A549 (cell line): ENCODE results near the gene LRRC46. TPM values are rescaled to one million over a fixed set of nuclear protein-coding genes. Genes with fewer than 3 reads are reported as not detected.

Source experiments
- ATAC-seq, 2 experiments: fragments of 200-7000 bp in 1 of 2; fragments of >200 bp in 1 of 2; cut with Nextera tagmentation in 1 of 2; cut with Tn5 transposase in 1 of 2; 3 replicates each; pipeline versions ENCODE4 v1.8.0 to v1.9.1; 2018 to 2020; ENCODE audit warnings: mild to moderate bottlenecking in 1 of 2, moderate library complexity in 1 of 2
- CTCF ChIA-PET: fragments of 300-600 bp; sonication (Branson Sonifier 250); formaldehyde crosslinking; extraction: SDS; loops from one replicate; lab custom pipeline; 2021; ENCODE audit warnings: antibody characterized with exemption, inconsistent platforms; lab: Yijun Ruan, JAX
- POLR2A ChIA-PET: fragments of 350-600 bp; formaldehyde crosslinking; extraction: SDS; loops from one replicate; lab custom pipeline; 2021; ENCODE audit warnings: antibody characterized with exemption, inconsistent platforms; lab: Yijun Ruan, JAX
- DNase-seq, 2 experiments: peaks; one replicate each; pipeline versions ENCODE4 v3.0.0 to v3.0.0-alpha.2; 2011 to 2016; ENCODE audit warnings: low read depth in 1 of 2, low spot score in 1 of 2
- FAIRE-seq: peaks from 2 replicates; lab custom pipeline; 2011; peaks lifted over from hg19 to GRCh38; lab: Jason Lieb, UNC
- H3K27ac ChIP-seq, 2 experiments: fragments of >200 bp; sonication (Bioruptor Twin); formaldehyde crosslinking; 3 replicates each; pipeline ENCODE4 v1.5.1; 2016 to 2017
- H3K4me1 ChIP-seq: fragments of >200 bp; sonication (Bioruptor Twin); formaldehyde crosslinking; 3 replicates; pipeline ENCODE4 v1.6.1; 2016
- H3K4me2 ChIP-seq: fragments of >200 bp; sonication (Bioruptor Twin); formaldehyde crosslinking; 3 replicates; pipeline ENCODE4 v1.6.1; 2016
- H3K4me3 ChIP-seq: fragments of >200 bp; sonication (Bioruptor Twin); formaldehyde crosslinking; 3 replicates; pipeline ENCODE4 v1.5.1; 2016
- H3K9me3 ChIP-seq: fragments of >200 bp; sonication (Bioruptor Twin); formaldehyde crosslinking; 3 replicates; pipeline ENCODE4 v1.6.1; 2016
- CHD4 ChIP-seq: fragments of 200-600 bp; sonication (generic); IDR thresholded peaks from 2 replicates; pipeline ENCODE4 v1.6.1; 2016; ENCODE audit warnings: antibody characterized with exemption, mild to moderate bottlenecking, borderline replicate concordance
- FOSL2 ChIP-seq, 2 experiments: fragments of 450-650 bp in 1 of 2; fragments of >200 bp in 1 of 2; sonication (Bioruptor Twin) in 1 of 2; formaldehyde crosslinking; IDR thresholded peaks; 2 replicates each; pipeline versions ENCODE4 v1.5.0 to v1.6.1; 2016 to 2020; ENCODE audit warnings: mild to moderate bottlenecking in 1 of 2, moderate library complexity in 1 of 2
- FOXS1 ChIP-seq: fragments of 250-450 bp; sonication (Bioruptor Pico); IDR thresholded peaks from 2 replicates; pipeline ENCODE4 v1.5.0; 2020; ENCODE audit warnings: mild to moderate bottlenecking, moderate library complexity
- HOXB5 ChIP-seq: fragments of 250-450 bp; sonication (Bioruptor Pico); IDR thresholded peaks from 2 replicates; pipeline ENCODE4 v1.5.0; 2020; ENCODE audit warnings: mild to moderate bottlenecking, moderate library complexity
- JUN ChIP-seq, 2 experiments: fragments of >200 bp; sonication (Bioruptor Twin); formaldehyde crosslinking; IDR thresholded peaks; 2 replicates in 1 of 2; 3 replicates in 1 of 2; pipeline ENCODE4 v1.6.1; 2016 to 2017
- KDM1A ChIP-seq: fragments of 200-600 bp; sonication (generic); IDR thresholded peaks from 2 replicates; pipeline ENCODE4 v1.6.1; 2016; ENCODE audit warnings: low read depth, mild to moderate bottlenecking
- MAFK ChIP-seq: fragments of 450-650 bp; IDR thresholded peaks from 2 replicates; pipeline ENCODE4 v1.6.1; 2014; ENCODE audit not compliant: partially characterized antibody
- MYC ChIP-seq: IDR thresholded peaks from 2 replicates; pipeline ENCODE4 v1.6.1; 2012; ENCODE audit warnings: mild to moderate bottlenecking, inconsistent platforms, low read length, improper control_type of control experiment, borderline replicate concordance
- NR3C1 ChIP-seq: fragments of >200 bp; sonication (Bioruptor Twin); formaldehyde crosslinking; IDR thresholded peaks from 3 replicates; pipeline ENCODE4 v1.6.1; 2017
- PHF8 ChIP-seq: fragments of 200-600 bp; sonication (generic); IDR thresholded peaks from 2 replicates; pipeline ENCODE4 v1.6.1; 2016; ENCODE audit warnings: low read depth, mild to moderate bottlenecking, antibody characterized with exemption, moderate library complexity, borderline replicate concordance
- POLR2AphosphoS2 ChIP-seq: conservative IDR thresholded peaks from 2 replicates; pipeline ENCODE4 v1.6.1; 2012; ENCODE audit warnings: low read length, improper control_type of control experiment, inconsistent platforms
- RARB ChIP-seq: fragments of 250-450 bp; sonication (Bioruptor Pico); IDR thresholded peaks from 2 replicates; pipeline ENCODE4 v1.8.0; 2021; ENCODE audit warnings: mild to moderate bottlenecking, moderate library complexity
- TFCP2L1 ChIP-seq: fragments of 250-450 bp; sonication (Bioruptor Pico); IDR thresholded peaks from 2 replicates; pipeline ENCODE4 v1.5.0; 2021; ENCODE audit warnings: mild to moderate bottlenecking
- ZFP36 ChIP-seq: fragments of 450-650 bp; IDR thresholded peaks from 2 replicates; pipeline ENCODE4 v1.6.1; 2014; ENCODE audit warnings: borderline replicate concordance; ENCODE audit not compliant: partially characterized antibody
- WGBS: methylation state at CpG from one replicate; pipeline ENCODE4 v1.1.6; 2017; ENCODE audit errors: missing lambda C conversion rate; 5-methylcytosine and 5-hydroxymethylcytosine counted together
- polyA plus RNA-seq, 4 experiments: library from polyadenylated mRNA; depleted of rRNA in 3 of 4; stranded (reverse); fragments of >200 nt; fragmentation: RNase III in 1 of 4; extraction: RNeasy Plus Mini Kit Qiagen cat#74134 plus additional on column Dnase treatment in 1 of 4; gene quantifications; 2 replicates in 3 of 4; 3 replicates in 1 of 4; pipeline ENCODE4 v1.2.3, GENCODE V29; 2011 to 2017
- TF ChIP-seq, protein P1 (sequence below): fragments of 200-600 bp; sonication (generic); IDR thresholded peaks from 2 replicates; pipeline ENCODE4 v1.6.1; 2016; ENCODE audit warnings: antibody characterized with exemption, mild to moderate bottlenecking, moderate library complexity
- TF ChIP-seq, protein P2 (sequence below): IDR thresholded peaks from 2 replicates; pipeline ENCODE4 v1.6.1; 2012
- TF ChIP-seq, protein P3 (sequence below): IDR thresholded peaks from 2 replicates; pipeline ENCODE4 v1.6.1; 2012
- TF ChIP-seq, protein P4 (sequence below): fragments of 450-650 bp; IDR thresholded peaks from 2 replicates; pipeline ENCODE4 v1.6.1; 2014; ENCODE audit warnings: antibody characterized with exemption
- TF ChIP-seq, protein P5 (sequence below): IDR thresholded peaks from 2 replicates; pipeline ENCODE4 v1.6.1; 2012; ENCODE audit warnings: low read depth, borderline replicate concordance

The LRRC46 gene
- polyA plus RNA-seq, 2 of the 4 experiments (the other 2 are of a cell fraction) = 2.7 to 3.0 TPM

DNA sequence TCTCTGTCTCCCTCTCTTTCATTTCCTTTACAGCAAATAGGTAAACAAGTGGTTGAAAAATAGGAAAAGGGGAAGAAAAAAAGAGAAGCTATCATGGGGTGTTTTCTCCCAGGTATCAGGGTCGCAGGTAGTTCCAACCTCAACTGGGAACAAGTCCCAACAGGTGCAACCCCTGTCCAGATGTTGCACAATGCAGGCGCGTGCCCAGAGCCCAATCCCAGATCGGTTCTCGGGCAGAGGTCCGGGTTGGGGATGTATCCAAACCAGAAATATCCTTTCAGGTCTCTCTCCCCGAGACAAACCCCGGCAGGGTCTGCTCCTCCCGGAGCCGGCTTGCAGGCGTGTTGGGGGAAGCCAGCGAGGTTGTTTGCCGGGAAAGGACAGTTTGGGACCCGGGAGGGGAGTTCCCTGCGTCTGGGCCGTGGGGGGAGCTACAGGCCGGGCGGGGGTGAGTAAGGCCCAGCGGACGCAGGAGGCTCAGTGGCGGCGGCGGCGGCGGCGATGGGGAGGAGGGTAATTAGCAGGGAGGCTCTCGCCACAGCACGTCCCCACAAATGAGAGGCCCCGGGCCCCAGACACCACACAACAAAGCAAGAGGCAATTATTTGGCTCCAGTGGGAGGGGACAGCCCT is 40.7 kb downstream of the LRRC46 start (continued):
- TF ChIP-seq CHD4 (no peak), HOXB5 (no peak), TFCP2L1 (CRISPR knock-in tag) (no peak)
- TF ChIP-seq, protein P1, sequence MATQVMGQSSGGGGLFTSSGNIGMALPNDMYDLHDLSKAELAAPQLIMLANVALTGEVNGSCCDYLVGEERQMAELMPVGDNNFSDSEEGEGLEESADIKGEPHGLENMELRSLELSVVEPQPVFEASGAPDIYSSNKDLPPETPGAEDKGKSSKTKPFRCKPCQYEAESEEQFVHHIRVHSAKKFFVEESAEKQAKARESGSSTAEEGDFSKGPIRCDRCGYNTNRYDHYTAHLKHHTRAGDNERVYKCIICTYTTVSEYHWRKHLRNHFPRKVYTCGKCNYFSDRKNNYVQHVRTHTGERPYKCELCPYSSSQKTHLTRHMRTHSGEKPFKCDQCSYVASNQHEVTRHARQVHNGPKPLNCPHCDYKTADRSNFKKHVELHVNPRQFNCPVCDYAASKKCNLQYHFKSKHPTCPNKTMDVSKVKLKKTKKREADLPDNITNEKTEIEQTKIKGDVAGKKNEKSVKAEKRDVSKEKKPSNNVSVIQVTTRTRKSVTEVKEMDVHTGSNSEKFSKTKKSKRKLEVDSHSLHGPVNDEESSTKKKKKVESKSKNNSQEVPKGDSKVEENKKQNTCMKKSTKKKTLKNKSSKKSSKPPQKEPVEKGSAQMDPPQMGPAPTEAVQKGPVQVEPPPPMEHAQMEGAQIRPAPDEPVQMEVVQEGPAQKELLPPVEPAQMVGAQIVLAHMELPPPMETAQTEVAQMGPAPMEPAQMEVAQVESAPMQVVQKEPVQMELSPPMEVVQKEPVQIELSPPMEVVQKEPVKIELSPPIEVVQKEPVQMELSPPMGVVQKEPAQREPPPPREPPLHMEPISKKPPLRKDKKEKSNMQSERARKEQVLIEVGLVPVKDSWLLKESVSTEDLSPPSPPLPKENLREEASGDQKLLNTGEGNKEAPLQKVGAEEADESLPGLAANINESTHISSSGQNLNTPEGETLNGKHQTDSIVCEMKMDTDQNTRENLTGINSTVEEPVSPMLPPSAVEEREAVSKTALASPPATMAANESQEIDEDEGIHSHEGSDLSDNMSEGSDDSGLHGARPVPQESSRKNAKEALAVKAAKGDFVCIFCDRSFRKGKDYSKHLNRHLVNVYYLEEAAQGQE = no peak

DNA sequence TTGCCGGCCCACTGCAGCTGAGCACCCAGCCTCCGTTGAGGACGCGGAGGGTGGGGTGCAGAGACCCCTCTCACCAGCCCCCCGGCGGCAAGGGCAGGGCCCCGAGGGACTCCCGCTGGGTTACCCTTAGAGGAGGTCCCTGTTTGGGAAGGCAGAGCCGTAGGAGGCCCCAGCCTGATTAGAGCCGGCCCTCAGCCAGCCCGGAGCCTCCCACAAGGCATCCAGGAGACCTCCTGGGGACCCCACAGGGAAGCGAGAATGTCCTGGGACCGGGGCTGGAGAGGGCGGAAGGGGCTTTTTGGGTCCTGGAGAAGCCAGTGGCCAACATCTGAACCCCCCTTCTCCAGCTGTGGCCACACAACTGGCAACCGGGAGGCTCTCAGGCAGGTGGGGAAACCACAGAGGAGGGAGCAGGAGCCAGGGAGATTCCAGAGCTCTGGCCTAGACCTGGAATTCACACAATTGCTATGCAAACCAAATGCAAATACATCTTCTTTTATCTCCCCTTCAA is 41.2 kb downstream of the LRRC46 start:
- no peak for FAIRE-seq
- H3K9me3 ChIP-seq = no peaks in the 10 kb centered on the region
- no peak overlapping the region for H3K4me2 ChIP-seq
- 84% methylated on average over 9 of the region's 15 CpGs for WGBS
- H3K4me3 ChIP-seq = no peak overlapping the region
- DNase-seq = no peak
- ChIA-PET POLR2A (interaction anchor here (1.0 kb wide), 1 partner anchor 23 kb away, joined by 3 read pairs; no protein-coding TSS in a partner anchor), CTCF (interaction anchor here (0.9 to 17.0 kb wide), 5 partner anchors 9 to 76 kb away, joined by 4 to 224 read pairs (median 8); partner anchors contain the start of genes LRRC46, MRPL10, SCRN2 and SP6)
- H3K27ac ChIP-seq = no peak overlapping the region; a peak in 1 of 6 replicates
- ATAC-seq = 0 out of 6 replicates have a peak, but pooled peaks of 1 of the 2 experiments have one; percentile 11
- H3K4me1 ChIP-seq = 0 out of 3 replicates have a peak, but pooled peaks cover 6% of the 10 kb centered on the region
- no peak for TF ChIP-seq RARB (CRISPR knock-in tag)
- TF ChIP-seq, protein P2, sequence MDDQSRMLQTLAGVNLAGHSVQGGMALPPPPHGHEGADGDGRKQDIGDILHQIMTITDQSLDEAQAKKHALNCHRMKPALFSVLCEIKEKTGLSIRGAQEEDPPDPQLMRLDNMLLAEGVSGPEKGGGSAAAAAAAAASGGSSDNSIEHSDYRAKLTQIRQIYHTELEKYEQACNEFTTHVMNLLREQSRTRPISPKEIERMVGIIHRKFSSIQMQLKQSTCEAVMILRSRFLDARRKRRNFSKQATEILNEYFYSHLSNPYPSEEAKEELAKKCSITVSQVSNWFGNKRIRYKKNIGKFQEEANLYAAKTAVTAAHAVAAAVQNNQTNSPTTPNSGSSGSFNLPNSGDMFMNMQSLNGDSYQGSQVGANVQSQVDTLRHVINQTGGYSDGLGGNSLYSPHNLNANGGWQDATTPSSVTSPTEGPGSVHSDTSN = no peak
- no peak for TF ChIP-seq MAFK
- no peak for TF ChIP-seq FOXS1
- no peak for TF ChIP-seq POLR2AphosphoS2
- no peak for TF ChIP-seq FOSL2 (IDR thresholded peaks at IDR 0.05)
- no peak for TF ChIP-seq FOSL2 (CRISPR knock-in tag; IDR thresholded peaks at IDR 0.05)
- TF ChIP-seq, protein P3, sequence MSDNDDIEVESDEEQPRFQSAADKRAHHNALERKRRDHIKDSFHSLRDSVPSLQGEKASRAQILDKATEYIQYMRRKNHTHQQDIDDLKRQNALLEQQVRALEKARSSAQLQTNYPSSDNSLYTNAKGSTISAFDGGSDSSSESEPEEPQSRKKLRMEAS = no peak
- TF ChIP-seq, protein P4, sequence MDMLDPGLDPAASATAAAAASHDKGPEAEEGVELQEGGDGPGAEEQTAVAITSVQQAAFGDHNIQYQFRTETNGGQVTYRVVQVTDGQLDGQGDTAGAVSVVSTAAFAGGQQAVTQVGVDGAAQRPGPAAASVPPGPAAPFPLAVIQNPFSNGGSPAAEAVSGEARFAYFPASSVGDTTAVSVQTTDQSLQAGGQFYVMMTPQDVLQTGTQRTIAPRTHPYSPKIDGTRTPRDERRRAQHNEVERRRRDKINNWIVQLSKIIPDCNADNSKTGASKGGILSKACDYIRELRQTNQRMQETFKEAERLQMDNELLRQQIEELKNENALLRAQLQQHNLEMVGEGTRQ = no peak
- TF ChIP-seq JUN (IDR thresholded peaks at IDR 0.05) = no peak
- no peak for TF ChIP-seq NR3C1
- TF ChIP-seq, protein P1 = no peak
- no peak for TF ChIP-seq MYC
- TF ChIP-seq, protein P5, sequence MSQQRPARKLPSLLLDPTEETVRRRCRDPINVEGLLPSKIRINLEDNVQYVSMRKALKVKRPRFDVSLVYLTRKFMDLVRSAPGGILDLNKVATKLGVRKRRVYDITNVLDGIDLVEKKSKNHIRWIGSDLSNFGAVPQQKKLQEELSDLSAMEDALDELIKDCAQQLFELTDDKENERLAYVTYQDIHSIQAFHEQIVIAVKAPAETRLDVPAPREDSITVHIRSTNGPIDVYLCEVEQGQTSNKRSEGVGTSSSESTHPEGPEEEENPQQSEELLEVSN = no peak
- TF ChIP-seq PHF8 = no peak
- no peak for TF ChIP-seq ZFP36
- TF ChIP-seq KDM1A = no peak
